ENCODE measurements around the gene PPIP5K2. TPM values are rescaled to one million over a fixed set of nuclear protein-coding genes. Genes with fewer than 3 reads are reported as not detected.

PPIP5K2 gene
- total and polyA plus RNA-seq, 4 donors = 9.7 to 38.6 (median 27.4) TPM

GRCh38 chr5:103211576-103212561, 91.8 kb downstream of the PPIP5K2 start:
- Histone ChIP-seq H3K4me3 (ENCODE audit: low read depth in 1 of 3, low read length in 3 of 3) (no peak overlapping the region), H3K4me1 (ENCODE audit: control insufficient read depth in 4 of 4, insufficient read depth in 4 of 4, low read length in 3 of 4) (no peaks in the 10 kb centered on the region), H3K27me3 (ENCODE audit: control insufficient read depth in 4 of 4, insufficient read depth in 4 of 4, low read length in 3 of 4) (no peaks in the 10 kb centered on the region), H3K9me3 (ENCODE audit: control insufficient read depth in 4 of 4, low read length in 3 of 4) (no peaks in the 10 kb centered on the region), H3K36me3 (ENCODE audit: control insufficient read depth in 4 of 4, insufficient read depth in 3 of 4, low read depth in 1 of 4, low read length in 3 of 4) (peaks cover 0 to 3% (median 1%) of the 10 kb centered on the region in 4 donors), H3K27ac (ENCODE audit: low read depth in 1 of 2, low read length in 2 of 2) (no peak overlapping the region), H3K9ac (ENCODE audit: low read depth in 1 of 2, low read length in 2 of 2) (no peak overlapping the region)
- TF ChIP-seq ATF3 (IDR thresholded peaks at IDR 0.05) = no peak
- no peak for TF ChIP-seq YY1 (IDR thresholded peaks at IDR 0.05)
- no peak for TF ChIP-seq FOXA2 (IDR thresholded peaks at IDR 0.05)
- no peak for TF ChIP-seq FOXA1 (IDR thresholded peaks at IDR 0.05)
- TF ChIP-seq SP1 (IDR thresholded peaks at IDR 0.05) = no peak
- no peak for TF ChIP-seq MAX (IDR thresholded peaks at IDR 0.05)
- TF ChIP-seq JUND (IDR thresholded peaks at IDR 0.05) = no peak
- WGBS = 70% methylated on average over 2 of the region's 2 CpGs
- DNase-seq (ENCODE audit: low spot score) = no peak

DNA sequence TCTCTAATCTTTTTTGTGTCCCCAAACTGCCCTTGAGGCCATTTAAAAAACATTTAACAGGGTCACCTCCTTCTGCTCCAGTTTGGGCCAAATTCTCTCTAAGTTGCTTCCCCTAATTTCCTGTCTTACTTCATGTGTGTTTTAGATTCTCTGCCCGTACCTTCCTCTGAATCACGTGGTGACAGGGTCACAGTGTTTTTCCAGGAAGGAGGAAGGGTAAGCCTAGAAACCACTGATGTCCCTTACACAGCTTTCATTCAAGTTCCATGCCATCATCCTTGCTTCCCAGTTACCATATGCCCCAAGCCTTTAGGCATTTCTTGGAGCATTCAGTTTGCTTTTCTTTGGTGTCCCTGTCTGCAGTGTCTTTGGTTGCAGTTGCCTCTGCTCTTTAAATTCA, 96.0 kb downstream of the PPIP5K2 start:
- H3K27me3 ChIP-seq (ENCODE audit: control insufficient read depth in 4 of 4, insufficient read depth in 4 of 4, low read length in 3 of 4) = no peaks in the 10 kb centered on the region
- TF ChIP-seq ATF3 (IDR thresholded peaks at IDR 0.05) = no peak
- no peak for TF ChIP-seq RXRA (IDR thresholded peaks at IDR 0.05)
- TF ChIP-seq, protein P1, sequence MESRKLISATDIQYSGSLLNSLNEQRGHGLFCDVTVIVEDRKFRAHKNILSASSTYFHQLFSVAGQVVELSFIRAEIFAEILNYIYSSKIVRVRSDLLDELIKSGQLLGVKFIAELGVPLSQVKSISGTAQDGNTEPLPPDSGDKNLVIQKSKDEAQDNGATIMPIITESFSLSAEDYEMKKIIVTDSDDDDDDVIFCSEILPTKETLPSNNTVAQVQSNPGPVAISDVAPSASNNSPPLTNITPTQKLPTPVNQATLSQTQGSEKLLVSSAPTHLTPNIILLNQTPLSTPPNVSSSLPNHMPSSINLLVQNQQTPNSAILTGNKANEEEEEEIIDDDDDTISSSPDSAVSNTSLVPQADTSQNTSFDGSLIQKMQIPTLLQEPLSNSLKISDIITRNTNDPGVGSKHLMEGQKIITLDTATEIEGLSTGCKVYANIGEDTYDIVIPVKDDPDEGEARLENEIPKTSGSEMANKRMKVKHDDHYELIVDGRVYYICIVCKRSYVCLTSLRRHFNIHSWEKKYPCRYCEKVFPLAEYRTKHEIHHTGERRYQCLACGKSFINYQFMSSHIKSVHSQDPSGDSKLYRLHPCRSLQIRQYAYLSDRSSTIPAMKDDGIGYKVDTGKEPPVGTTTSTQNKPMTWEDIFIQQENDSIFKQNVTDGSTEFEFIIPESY (IDR thresholded peaks at IDR 0.05) = no peak
- no peak for TF ChIP-seq FOXA2 (IDR thresholded peaks at IDR 0.05)
- TF ChIP-seq EGR1 (IDR thresholded peaks at IDR 0.05; ENCODE audit: low read depth in 2 of 2) = no peak
- TF ChIP-seq HNF4G (IDR thresholded peaks at IDR 0.05) = no peak
- no peak for TF ChIP-seq GABPA (IDR thresholded peaks at IDR 0.05 in 1 of 2, conservative IDR thresholded peaks at IDR 0.05 in 1 of 2)
- TF ChIP-seq HNF4A (conservative IDR thresholded peaks at IDR 0.05) = no peak
- no peak for TF ChIP-seq MAX (IDR thresholded peaks at IDR 0.05)
- no peak for TF ChIP-seq YY1 (IDR thresholded peaks at IDR 0.05)
- no peak for TF ChIP-seq JUND (IDR thresholded peaks at IDR 0.05)
- no peak for TF ChIP-seq SP1 (IDR thresholded peaks at IDR 0.05)
- TF ChIP-seq RAD21 (IDR thresholded peaks at IDR 0.05) = no peak
- TF ChIP-seq REST (IDR thresholded peaks at IDR 0.05) = no peak
- no peak for TF ChIP-seq FOXA1 (IDR thresholded peaks at IDR 0.05)
- no peak for TF ChIP-seq NR2F2 (IDR thresholded peaks at IDR 0.05)
- DNase-seq (ENCODE audit: low spot score) = no peak

More for the DNA sequence above, 96.0 kb downstream of the PPIP5K2 start:
- H3K27ac ChIP-seq (ENCODE audit: low read depth in 1 of 2, low read length in 2 of 2) = no peak overlapping the region
- WGBS = 29% methylated on average over 2 of the region's 2 CpGs
- no peaks in the 10 kb centered on the region for H3K4me1 ChIP-seq (ENCODE audit: control insufficient read depth in 4 of 4, insufficient read depth in 4 of 4, low read length in 3 of 4)
- H3K4me3 ChIP-seq (ENCODE audit: low read depth in 1 of 3, low read length in 3 of 3) = no peak overlapping the region
- H3K9ac ChIP-seq (ENCODE audit: low read depth in 1 of 2, low read length in 2 of 2) = no peak overlapping the region
- H3K36me3 ChIP-seq (ENCODE audit: control insufficient read depth in 4 of 4, insufficient read depth in 3 of 4, low read depth in 1 of 4, low read length in 3 of 4) = no peaks in the 10 kb centered on the region
- no peaks in the 10 kb centered on the region for H3K9me3 ChIP-seq (ENCODE audit: control insufficient read depth in 4 of 4, low read length in 3 of 4)

Data from liver (tissue), 9 donors.